ENCODE data around the gene CIC.

GRCh38 chr19:42323473-42323851, 54.4 kb downstream of the CIC start:
- no peak for TF ChIP-seq EP300 (IDR thresholded peaks at IDR 0.05)
- no peak for TF ChIP-seq JUN (IDR thresholded peaks at IDR 0.05)
- TF ChIP-seq, protein P1, sequence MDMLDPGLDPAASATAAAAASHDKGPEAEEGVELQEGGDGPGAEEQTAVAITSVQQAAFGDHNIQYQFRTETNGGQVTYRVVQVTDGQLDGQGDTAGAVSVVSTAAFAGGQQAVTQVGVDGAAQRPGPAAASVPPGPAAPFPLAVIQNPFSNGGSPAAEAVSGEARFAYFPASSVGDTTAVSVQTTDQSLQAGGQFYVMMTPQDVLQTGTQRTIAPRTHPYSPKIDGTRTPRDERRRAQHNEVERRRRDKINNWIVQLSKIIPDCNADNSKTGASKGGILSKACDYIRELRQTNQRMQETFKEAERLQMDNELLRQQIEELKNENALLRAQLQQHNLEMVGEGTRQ (IDR thresholded peaks at IDR 0.05) = no peak
- no peak for TF ChIP-seq HDAC2 (IDR thresholded peaks at IDR 0.05)
- TF ChIP-seq, protein P2, sequence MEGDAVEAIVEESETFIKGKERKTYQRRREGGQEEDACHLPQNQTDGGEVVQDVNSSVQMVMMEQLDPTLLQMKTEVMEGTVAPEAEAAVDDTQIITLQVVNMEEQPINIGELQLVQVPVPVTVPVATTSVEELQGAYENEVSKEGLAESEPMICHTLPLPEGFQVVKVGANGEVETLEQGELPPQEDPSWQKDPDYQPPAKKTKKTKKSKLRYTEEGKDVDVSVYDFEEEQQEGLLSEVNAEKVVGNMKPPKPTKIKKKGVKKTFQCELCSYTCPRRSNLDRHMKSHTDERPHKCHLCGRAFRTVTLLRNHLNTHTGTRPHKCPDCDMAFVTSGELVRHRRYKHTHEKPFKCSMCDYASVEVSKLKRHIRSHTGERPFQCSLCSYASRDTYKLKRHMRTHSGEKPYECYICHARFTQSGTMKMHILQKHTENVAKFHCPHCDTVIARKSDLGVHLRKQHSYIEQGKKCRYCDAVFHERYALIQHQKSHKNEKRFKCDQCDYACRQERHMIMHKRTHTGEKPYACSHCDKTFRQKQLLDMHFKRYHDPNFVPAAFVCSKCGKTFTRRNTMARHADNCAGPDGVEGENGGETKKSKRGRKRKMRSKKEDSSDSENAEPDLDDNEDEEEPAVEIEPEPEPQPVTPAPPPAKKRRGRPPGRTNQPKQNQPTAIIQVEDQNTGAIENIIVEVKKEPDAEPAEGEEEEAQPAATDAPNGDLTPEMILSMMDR (IDR thresholded peaks at IDR 0.05) = no peak
- TF ChIP-seq RARB (CRISPR knock-in tag; IDR thresholded peaks at IDR 0.05) = no peak
- no peak for TF ChIP-seq KDM5A (IDR thresholded peaks at IDR 0.05)
- TF ChIP-seq HOXB5 (CRISPR knock-in tag; IDR thresholded peaks at IDR 0.05) = no peak
- no peak for TF ChIP-seq RAD21 (conservative IDR thresholded peaks at IDR 0.05 in 1 of 2, IDR thresholded peaks at IDR 0.05 in 1 of 2)
- no peak for TF ChIP-seq POLR2A (IDR thresholded peaks at IDR 0.05; ENCODE audit: low read length)

All from A549 (cell line).